HUDEP-2 (cell line): Measurements from ENCODE around the gene RALY.
"Not testable (repeated sequence)": the region's sequence is repeated elsewhere in the genome, so short reads cannot be mapped to it uniquely, and the experiment has no call there.

Experiments
- DNase-seq, 76 experiments: peaks; one replicate each; lab custom pipeline; 2025; ENCODE audit not compliant: unreplicated experiment in 76 of 76; lab: John Stamatoyannopoulos, UW

Gene RALY

GRCh38 chr20:34129518-34130162, 135.9 kb downstream of the RALY start:
- peak in 59 of 76 experiments; percentile 3 to 79 (median 42) for DNase-seq

- no peak for DNase-seq
Observed at GRCh38 chr20:34131491-34131890, 137.8 kb downstream of the RALY start.

GRCh38 chr20:34132491-34132890, 138.8 kb downstream of the RALY start:
- DNase-seq: not testable (repeated sequence)

GRCh38 chr20:34132943-34133342, 139.2 kb downstream of the RALY start:
- DNase-seq: not testable (repeated sequence)

GRCh38 chr20:34133365-34133860, 139.7 kb downstream of the RALY start:
- not testable (repeated sequence) for DNase-seq
